ENCODE results near the gene TAF12.
"Not testable (repeated sequence)": the region's sequence is repeated elsewhere in the genome, so short reads cannot be mapped to it uniquely, and the experiment has no call there.

The TAF12 gene

GRCh38 chr1:28648474-28649198, 5.8 kb upstream of the TAF12 start, which contains the start of gene RNU11:
TSS of gene RNU11 (plus strand) at chr1:28648600.
- Histone ChIP-seq H3K36me3 (ENCODE audit: insufficient read depth, low read length) (no peaks in the 10 kb centered on the region), H3K27ac (peak within 1 kb of the TSS; percentile 99), H3K4me3 (peak within 1 kb of the TSS; percentile 72), H3K9me3 (ENCODE audit: low read depth, low read length) (no peaks in the 10 kb centered on the region), H3K9ac (ENCODE audit: insufficient read length) (peak within 1 kb of the TSS; percentile 94)
- DNase-seq (ENCODE audit: low read depth, low spot score) = peak; percentile 99
- TF ChIP-seq EZH2 (IDR thresholded peaks at IDR 0.05) (no peak), FOXP2 (optimal IDR thresholded peaks at IDR 0.05; ENCODE audit: control extremely low read depth, extremely low read length, insufficient read depth) (peak; percentile 8), POLR2AphosphoS5 (IDR thresholded peaks at IDR 0.05; ENCODE audit: borderline replicate concordance, low read depth, low read length) (peak; percentile 100)

- Histone ChIP-seq H3K9me3 (ENCODE audit: low read depth, low read length) (no peaks in the 10 kb centered on the region), H3K4me3 (peak overlapping the region; percentile 72), H3K27ac (peak overlapping the region; percentile 99), H3K36me3 (ENCODE audit: insufficient read depth, low read length) (no peaks in the 10 kb centered on the region), H3K9ac (ENCODE audit: insufficient read length) (peak overlapping the region; percentile 94)
- no peak for TF ChIP-seq POLR2AphosphoS5 (IDR thresholded peaks at IDR 0.05; ENCODE audit: borderline replicate concordance, low read depth, low read length)
- peak; percentile 94 for DNase-seq (ENCODE audit: low read depth, low spot score)
Measured at GRCh38 chr1:28648008-28648473, 5.2 kb upstream of the TAF12 start.

GRCh38 chr1:28646040-28646439, 3.2 kb upstream of the TAF12 start:
- TF ChIP-seq FOXP2 (optimal IDR thresholded peaks at IDR 0.05; ENCODE audit: control extremely low read depth, extremely low read length, insufficient read depth) = no peak
- TF ChIP-seq EZH2 (IDR thresholded peaks at IDR 0.05) = no peak
- no peak for TF ChIP-seq POLR2AphosphoS5 (IDR thresholded peaks at IDR 0.05; ENCODE audit: borderline replicate concordance, low read depth, low read length)
- no peak overlapping the region for H3K9ac ChIP-seq (ENCODE audit: insufficient read length)
- DNase-seq (ENCODE audit: low read depth, low spot score) = no peak
- H3K9me3 ChIP-seq (ENCODE audit: low read depth, low read length) = no peaks in the 10 kb centered on the region
- H3K4me3 ChIP-seq = no peak overlapping the region
- H3K36me3 ChIP-seq (ENCODE audit: insufficient read depth, low read length) = no peaks in the 10 kb centered on the region
- H3K27ac ChIP-seq = peak overlapping the region; percentile 84

GRCh38 chr1:28645406-28645805, 2.5 kb upstream of the TAF12 start:
- H3K4me3 ChIP-seq; DNase-seq (ENCODE audit: low read depth, low spot score); H3K27ac ChIP-seq; H3K36me3 ChIP-seq (ENCODE audit: insufficient read depth, low read length); H3K9ac ChIP-seq (ENCODE audit: insufficient read length); H3K9me3 ChIP-seq (ENCODE audit: low read depth, low read length): not testable (repeated sequence)

- Histone ChIP-seq H3K9ac (ENCODE audit: insufficient read length) (no peak overlapping the region), H3K27ac (peak overlapping the region; percentile 93), H3K9me3 (ENCODE audit: low read depth, low read length) (no peaks in the 10 kb centered on the region), H3K4me3 (no peak overlapping the region), H3K36me3 (ENCODE audit: insufficient read depth, low read length) (no peaks in the 10 kb centered on the region)
- DNase-seq (ENCODE audit: low read depth, low spot score) = no peak
- TF ChIP-seq EZH2 (IDR thresholded peaks at IDR 0.05) (no peak), FOXP2 (optimal IDR thresholded peaks at IDR 0.05; ENCODE audit: control extremely low read depth, extremely low read length, insufficient read depth) (no peak), POLR2AphosphoS5 (IDR thresholded peaks at IDR 0.05; ENCODE audit: borderline replicate concordance, low read depth, low read length) (no peak)
Measured at GRCh38 chr1:28644494-28644893, 1.6 kb upstream of the TAF12 start.

- Histone ChIP-seq H3K9ac (ENCODE audit: insufficient read length) (peak overlapping the region; percentile 97), H3K9me3 (ENCODE audit: low read depth, low read length) (no peaks in the 10 kb centered on the region), H3K27ac (peak overlapping the region; percentile 93; the same call in 1 of the 2 replicates), H3K4me3 (peak overlapping the region; percentile 86), H3K36me3 (ENCODE audit: insufficient read depth, low read length) (no peaks in the 10 kb centered on the region)
- no peak for TF ChIP-seq POLR2AphosphoS5 (IDR thresholded peaks at IDR 0.05; ENCODE audit: borderline replicate concordance, low read depth, low read length)
- no peak for TF ChIP-seq EZH2 (IDR thresholded peaks at IDR 0.05)
- no peak for TF ChIP-seq FOXP2 (optimal IDR thresholded peaks at IDR 0.05; ENCODE audit: control extremely low read depth, extremely low read length, insufficient read depth)
- DNase-seq (ENCODE audit: low read depth, low spot score) = no peak
Measured at GRCh38 chr1:28642056-28642846, 616 bp downstream of the TAF12 start.

GRCh38 chr1:28640766-28641165, 2.1 kb downstream of the TAF12 start:
- Histone ChIP-seq H3K4me3 (no peak overlapping the region), H3K36me3 (ENCODE audit: insufficient read depth, low read length) (no peaks in the 10 kb centered on the region), H3K9ac (ENCODE audit: insufficient read length) (peak overlapping the region; percentile 14), H3K27ac (no peak overlapping the region), H3K9me3 (ENCODE audit: low read depth, low read length) (no peaks in the 10 kb centered on the region)
- DNase-seq (ENCODE audit: low read depth, low spot score) = no peak
- TF ChIP-seq FOXP2 (optimal IDR thresholded peaks at IDR 0.05; ENCODE audit: control extremely low read depth, extremely low read length, insufficient read depth) (no peak), POLR2AphosphoS5 (IDR thresholded peaks at IDR 0.05; ENCODE audit: borderline replicate concordance, low read depth, low read length) (no peak), EZH2 (IDR thresholded peaks at IDR 0.05) (no peak)

GRCh38 chr1:28632560-28632959, 10.3 kb downstream of the TAF12 start:
- Histone ChIP-seq H3K27ac (0 out of 2 replicates have a peak overlapping the region, but pooled peaks have one; percentile 31), H3K9me3 (ENCODE audit: low read depth, low read length) (no peaks in the 10 kb centered on the region), H3K4me3 (no peak overlapping the region), H3K36me3 (ENCODE audit: insufficient read depth, low read length) (no peaks in the 10 kb centered on the region), H3K9ac (ENCODE audit: insufficient read length) (no peak overlapping the region)
- no peak for TF ChIP-seq FOXP2 (optimal IDR thresholded peaks at IDR 0.05; ENCODE audit: control extremely low read depth, extremely low read length, insufficient read depth)
- no peak for TF ChIP-seq POLR2AphosphoS5 (IDR thresholded peaks at IDR 0.05; ENCODE audit: borderline replicate concordance, low read depth, low read length)
- TF ChIP-seq EZH2 (IDR thresholded peaks at IDR 0.05) = no peak
- no peak for DNase-seq (ENCODE audit: low read depth, low spot score)

All from SK-N-MC (cell line).